Body of pancreas (tissue), 4 donors: ENCODE data around the gene IDS.

Source experiments
- CTCF ChIP-seq, 7 experiments: fragments of 450-650 bp in 4 of 7; fragments of 200-600 bp in 3 of 7; sonication (generic) in 3 of 7; IDR thresholded peaks; one replicate each; pipeline ENCODE4 v1.5.1; 2016 to 2019; ENCODE audit warnings: antibody characterized with exemption in 7 of 7
- POLR2A ChIP-seq, 3 donors: fragments of 450-650 bp; IDR thresholded peaks; one replicate each; pipeline ENCODE4 v1.6.1; 2016; ENCODE audit warnings: antibody characterized with exemption in 3 of 3, mild to moderate bottlenecking in 2 of 3

- TF ChIP-seq CTCF (IDR thresholded peaks at IDR 0.05) (no peak), POLR2A (IDR thresholded peaks at IDR 0.05) (peak in 1 of 3 donors; percentile 29)
Measured at GRCh38 chrX:149539283-149540130, 34.4 kb upstream of the IDS start.
